CD1c-positive myeloid dendritic cell (primary cell): ENCODE measurements around the gene C12orf56.
"Not testable (repeated sequence)": the region's sequence is repeated elsewhere in the genome, so short reads cannot be mapped to it uniquely, and the experiment has no call there.

ENCODE experiments used
- DNase-seq: peaks from one replicate; pipeline ENCODE4 v3.0.0-alpha.2; 2016; ENCODE audit errors: extremely low spot score

C12orf56 gene

GRCh38 chr12:64385468-64385867 lies 5.1 kb downstream of the C12orf56 start:
- no peak for DNase-seq

GRCh38 chr12:64385019-64385418 lies 5.5 kb downstream of the C12orf56 start:
- peak; percentile 30 for DNase-seq

- no peak for DNase-seq
These were observed 6.9 kb downstream of the C12orf56 start for GRCh38 chr12:64383675-64384074.

- DNase-seq = no peak
These were observed 27.7 kb downstream of the C12orf56 start for GRCh38 chr12:64362721-64363305.

- DNase-seq = not testable (repeated sequence)
These were observed 29.4 kb downstream of the C12orf56 start for GRCh38 chr12:64361173-64361572.

GRCh38 chr12:64356209-64356608 lies 34.3 kb downstream of the C12orf56 start:
- DNase-seq = not testable (repeated sequence)

- no peak for DNase-seq
These were observed 38.4 kb downstream of the C12orf56 start for GRCh38 chr12:64352181-64352580.

GRCh38 chr12:64351265-64351664 lies 39.3 kb downstream of the C12orf56 start:
- no peak for DNase-seq

- no peak for DNase-seq
These were observed 42.9 kb downstream of the C12orf56 start for GRCh38 chr12:64347630-64348029.

- DNase-seq = not testable (repeated sequence)
These were observed 45.9 kb downstream of the C12orf56 start for GRCh38 chr12:64344631-64345030.

- not testable (repeated sequence) for DNase-seq
These were observed 50.0 kb downstream of the C12orf56 start for GRCh38 chr12:64340546-64340945.

- DNase-seq = no peak
These were observed 54.6 kb downstream of the C12orf56 start for GRCh38 chr12:64335886-64336466.

GRCh38 chr12:64332938-64333337 lies 57.6 kb downstream of the C12orf56 start:
- DNase-seq = no peak

GRCh38 chr12:64332296-64332695 lies 58.3 kb downstream of the C12orf56 start:
- DNase-seq = no peak

- DNase-seq = not testable (repeated sequence)
These were observed 61.4 kb downstream of the C12orf56 start for GRCh38 chr12:64329031-64329710.

- DNase-seq = no peak
These were observed 65.5 kb downstream of the C12orf56 start for GRCh38 chr12:64325055-64325454.

GRCh38 chr12:64323476-64324225 lies 66.9 kb downstream of the C12orf56 start:
- no peak for DNase-seq

GRCh38 chr12:64323006-64323405 lies 67.6 kb downstream of the C12orf56 start:
- DNase-seq = no peak

- no peak for DNase-seq
These were observed 69.9 kb downstream of the C12orf56 start for GRCh38 chr12:64320611-64321010.

- DNase-seq = not testable (repeated sequence)
These were observed 70.9 kb downstream of the C12orf56 start for GRCh38 chr12:64319540-64320225.

GRCh38 chr12:64318605-64319004 lies 72.0 kb downstream of the C12orf56 start:
- no peak for DNase-seq

- DNase-seq = no peak
These were observed 78.7 kb downstream of the C12orf56 start for GRCh38 chr12:64311877-64312276.
